GM03348 (cell line): ENCODE data around the gene TPCN2.

Experiments
- DNase-seq: peaks from one replicate; pipeline ENCODE4 v3.0.0; 2012; ENCODE audit warnings: low spot score

The TPCN2 gene

DNA sequence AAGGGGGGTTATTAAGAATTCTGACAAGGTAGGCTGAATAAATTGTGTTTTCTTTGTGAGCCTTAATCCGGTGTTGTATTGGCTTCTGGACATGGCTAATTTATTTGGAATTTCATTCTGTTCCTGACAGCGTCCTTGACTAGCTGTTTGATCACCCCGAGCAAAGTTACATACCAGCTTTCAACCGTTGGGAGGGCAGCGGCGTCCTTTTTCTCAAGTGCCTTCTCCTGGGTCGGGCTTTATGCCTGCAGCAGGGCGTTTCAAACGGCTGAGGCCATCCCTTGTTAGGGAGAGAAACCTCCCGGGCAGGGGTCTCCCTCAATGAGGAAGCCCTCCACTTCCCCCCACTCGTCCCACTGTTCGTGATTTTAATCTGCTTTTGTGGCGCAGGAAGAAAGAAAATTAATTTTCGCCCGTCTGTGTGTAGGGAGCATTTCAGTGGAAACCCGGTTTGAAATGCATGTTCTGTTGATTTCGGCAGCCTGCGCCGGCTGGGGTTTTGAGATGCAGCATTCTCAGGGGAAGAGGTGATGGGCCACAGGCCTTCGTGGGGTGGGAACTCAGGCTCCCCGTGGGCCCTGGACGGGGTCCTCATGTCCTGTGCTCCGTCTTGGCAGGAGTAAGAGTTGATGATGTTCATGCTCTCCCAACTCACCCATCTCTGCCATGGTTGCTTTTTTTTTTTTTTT lies 104.1 kb downstream of the TPCN2 start:
- DNase-seq = no peak

GRCh38 chr11:69153661-69154060 lies 104.9 kb downstream of the TPCN2 start:
- DNase-seq = no peak

GRCh38 chr11:69154211-69154913 lies 105.6 kb downstream of the TPCN2 start:
- no peak for DNase-seq

DNA sequence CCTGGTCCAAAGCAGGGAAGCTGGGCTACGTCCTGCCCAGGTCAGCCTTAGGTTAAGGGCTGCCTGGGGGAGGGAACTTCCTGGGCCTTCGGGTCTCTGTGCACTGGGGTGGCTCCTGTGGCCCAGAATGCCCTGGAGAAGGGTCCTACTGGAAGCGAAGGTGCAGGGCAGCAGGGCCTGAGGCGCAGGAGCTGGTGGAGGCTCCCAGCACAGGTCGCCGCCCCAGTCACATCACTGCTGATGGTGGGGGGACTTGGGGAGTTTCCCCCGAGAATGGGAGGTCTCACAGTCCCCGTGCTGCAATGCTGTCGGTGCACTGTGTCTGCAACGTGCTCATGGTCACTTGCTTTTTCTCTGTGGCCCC lies 106.2 kb downstream of the TPCN2 start:
- DNase-seq = no peak

- DNase-seq = no peak
These were observed 106.8 kb downstream of the TPCN2 start, which contains the start of gene SMIM38 for GRCh38 chr11:69155302-69156234. TSS of gene SMIM38 (plus strand) at chr11:69155935. CDS start at chr11:69157847, 1,912 bp downstream.

DNA sequence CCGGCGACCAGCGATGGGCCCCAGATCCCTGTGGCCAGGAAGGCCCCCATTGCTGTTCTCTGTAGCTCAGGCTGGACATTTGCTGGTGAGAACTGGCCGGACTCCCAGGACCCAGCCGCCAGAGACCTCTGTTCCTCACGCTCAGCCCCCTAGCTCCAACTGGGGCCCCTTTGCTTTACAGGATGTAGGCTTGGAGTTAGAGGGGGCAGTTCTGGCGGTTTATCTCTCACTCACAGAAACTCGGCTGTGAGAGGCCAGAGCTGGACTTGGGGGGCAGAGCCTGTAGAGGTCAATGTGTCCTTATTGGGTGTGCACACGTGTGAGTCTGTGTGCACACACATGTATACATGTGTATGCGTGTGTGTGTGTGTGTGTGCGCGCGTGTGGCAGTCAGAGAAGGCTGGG lies 107.5 kb downstream of the TPCN2 start:
- DNase-seq = no peak

DNA sequence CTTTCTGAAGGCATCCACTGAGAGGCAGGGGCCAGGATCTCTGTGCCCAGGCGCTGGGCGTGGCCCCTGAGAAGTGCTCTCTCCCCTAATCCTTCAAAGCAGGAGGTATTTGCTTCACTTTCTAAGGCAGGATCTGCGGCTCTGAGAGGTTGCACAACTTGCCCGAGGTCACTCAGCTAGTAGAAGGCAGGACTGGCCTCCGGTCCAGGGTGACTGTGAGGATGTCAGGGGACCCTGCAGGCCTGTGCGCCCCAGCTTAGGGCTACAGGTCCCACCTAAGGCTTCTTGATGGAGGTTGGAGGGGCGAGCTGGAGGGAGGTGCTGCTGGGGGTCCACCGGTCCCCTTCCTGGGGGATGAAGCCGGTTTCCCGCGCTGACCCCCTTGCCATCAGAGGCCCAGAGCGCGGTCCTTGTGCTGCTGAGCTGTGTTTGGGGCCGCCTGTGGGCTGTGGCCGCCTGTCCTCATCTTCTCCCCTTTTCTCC lies 108.0 kb downstream of the TPCN2 start:
- DNase-seq = no peak

GRCh38 chr11:69157156-69157821 lies 108.6 kb downstream of the TPCN2 start:
- peak; percentile 89 for DNase-seq

GRCh38 chr11:69157822-69158231 lies 109.1 kb downstream of the TPCN2 start:
- DNase-seq = no peak

GRCh38 chr11:69158301-69159149 lies 109.8 kb downstream of the TPCN2 start:
- DNase-seq = no peak

DNA sequence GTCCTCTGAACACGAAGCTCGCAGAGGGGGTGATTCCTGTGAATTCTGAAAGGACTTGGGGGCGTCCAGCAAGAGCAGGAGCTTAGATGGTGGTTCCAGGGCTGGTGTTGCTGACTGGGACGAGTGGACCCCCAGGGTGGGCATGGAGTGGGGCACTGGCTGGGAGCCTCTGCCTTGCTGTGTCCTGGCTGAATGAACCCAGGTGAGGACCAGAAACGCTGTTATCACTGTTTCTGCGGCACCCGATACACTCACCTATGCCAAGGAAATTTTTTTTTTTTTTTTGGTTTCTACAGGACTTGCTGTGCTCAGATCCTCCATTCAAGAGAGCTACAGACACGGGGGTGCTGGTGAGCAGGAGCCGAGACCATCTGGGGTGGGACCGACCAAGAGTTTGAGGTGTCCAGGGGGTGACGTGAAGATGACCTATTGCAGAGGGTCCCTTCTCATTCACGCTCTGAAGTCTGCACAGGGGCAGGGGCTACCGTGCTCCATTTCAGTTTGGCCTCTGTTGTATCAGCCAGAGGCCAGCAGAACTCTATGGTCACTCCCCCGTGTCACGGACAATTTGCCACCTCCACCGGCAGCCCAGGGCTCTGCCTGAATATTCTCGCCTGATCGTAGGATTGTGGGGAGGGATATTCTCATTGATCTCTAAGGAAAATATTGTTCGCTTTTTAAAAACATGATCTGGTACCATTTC lies 110.6 kb downstream of the TPCN2 start:
- no peak for DNase-seq

- DNase-seq = no peak
These were observed 111.8 kb downstream of the TPCN2 start for GRCh38 chr11:69160296-69161116.

GRCh38 chr11:69161117-69161407 lies 112.3 kb downstream of the TPCN2 start:
- DNase-seq = no peak

DNA sequence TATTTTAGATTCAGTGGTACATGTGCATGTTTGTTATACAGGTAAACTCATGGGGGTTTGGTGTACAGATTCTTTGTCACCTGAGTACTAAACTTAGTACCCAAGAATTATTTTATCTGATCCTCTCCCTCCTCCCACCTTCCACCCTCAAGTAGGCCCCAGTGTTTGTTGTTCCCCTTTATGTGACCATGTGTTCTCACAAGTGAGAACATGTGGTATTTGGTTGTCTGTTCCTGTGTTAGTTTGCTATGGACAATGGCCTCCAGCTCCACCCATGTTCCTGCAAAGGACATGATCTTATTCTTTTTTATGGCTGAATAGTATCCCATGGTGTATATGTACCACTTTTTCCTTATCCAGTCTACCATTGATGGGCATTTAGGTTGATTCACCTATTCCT lies 113.8 kb downstream of the TPCN2 start:
- no peak for DNase-seq

DNA sequence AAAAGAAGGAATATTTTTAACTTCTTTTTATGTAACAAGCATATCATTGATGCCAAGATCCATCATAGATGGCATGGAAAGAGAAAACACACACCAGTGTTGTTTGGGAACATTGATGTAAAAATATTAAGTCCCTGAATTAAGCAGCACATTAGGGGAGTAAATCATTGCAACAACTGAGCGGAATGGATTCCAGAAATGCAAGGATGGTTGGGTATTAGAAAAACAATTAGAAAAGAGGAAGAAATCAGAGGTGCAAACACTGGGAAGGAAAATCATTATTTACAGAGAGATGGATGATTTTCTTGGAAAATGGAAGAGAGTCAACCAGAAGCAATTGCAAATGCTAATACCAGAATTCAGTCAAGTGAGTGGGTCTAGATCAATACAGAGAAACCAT lies 115.1 kb downstream of the TPCN2 start:
- DNase-seq = no peak

DNA sequence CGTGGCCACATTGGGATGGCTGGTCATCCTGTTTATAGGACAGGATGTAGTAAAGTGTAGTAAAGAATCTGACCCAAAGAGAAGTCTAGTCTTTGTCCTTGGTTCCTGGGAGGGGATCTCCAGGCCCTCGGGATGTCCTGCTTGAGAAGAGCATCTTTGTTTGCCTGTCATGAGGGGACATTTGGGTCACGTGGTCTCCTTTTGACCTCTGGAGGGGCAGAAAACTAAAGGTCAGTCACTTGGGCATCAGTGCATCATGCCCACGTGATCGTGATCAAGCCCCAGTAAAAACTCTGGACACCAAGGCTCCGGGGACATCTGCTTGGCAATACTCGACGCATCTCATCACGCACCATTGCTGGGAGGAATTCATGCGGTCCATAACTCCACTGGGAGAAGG lies 116.1 kb downstream of the TPCN2 start:
- no peak for DNase-seq

DNA sequence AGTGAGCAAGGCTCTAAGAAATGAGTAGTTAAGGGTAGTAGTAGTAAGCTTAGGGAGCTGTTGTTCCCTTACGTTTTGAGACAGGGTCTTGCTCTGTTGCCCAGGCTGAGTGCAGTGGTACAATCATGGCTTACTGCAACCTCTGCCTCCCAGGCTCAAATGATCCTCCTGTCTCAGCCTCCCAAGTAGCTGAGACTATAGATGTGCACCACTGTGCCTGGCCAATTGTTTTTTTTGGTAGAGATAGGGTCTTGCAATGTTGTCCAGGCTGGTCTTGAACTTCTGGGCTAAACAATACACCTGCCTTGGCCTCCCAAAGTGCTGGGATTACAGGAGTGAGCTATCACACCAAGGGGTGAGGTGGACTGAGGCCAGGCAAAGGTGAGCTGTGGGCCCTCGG lies 117.0 kb downstream of the TPCN2 start:
- no peak for DNase-seq

GRCh38 chr11:69166218-69167115 lies 117.7 kb downstream of the TPCN2 start:
- DNase-seq = peak; percentile 93
